ENCODE measurements around the gene MARK3.
"Not testable (repeated sequence)": the region's sequence is repeated elsewhere in the genome, so short reads cannot be mapped to it uniquely, and the experiment has no call there.

MARK3 gene

GRCh38 chr14:103495854-103496253 lies 110.6 kb downstream of the MARK3 start:
- no peak for DNase-seq

DNA sequence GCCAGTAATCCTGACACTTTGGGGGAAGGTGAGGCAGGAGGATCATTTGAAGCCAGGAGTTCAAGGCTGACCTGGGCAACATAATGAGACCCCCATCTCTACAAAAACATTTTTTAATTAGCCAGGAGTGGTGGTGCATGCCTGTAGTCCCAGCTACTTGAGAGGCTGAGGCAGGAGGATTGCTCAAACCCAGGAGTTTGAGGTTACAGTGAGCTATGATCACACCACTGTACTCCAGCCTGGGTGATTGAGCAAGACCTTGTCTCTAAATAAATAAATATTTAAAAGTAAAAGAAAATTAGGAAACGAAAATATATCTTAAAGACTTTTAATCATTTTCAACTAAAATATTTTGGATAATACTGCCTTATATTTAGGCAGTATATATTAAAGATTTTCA lies 111.6 kb downstream of the MARK3 start:
- no peak for DNase-seq

- DNase-seq = no peak
Observed at GRCh38 chr14:103499709-103500108, 114.5 kb downstream of the MARK3 start.

GRCh38 chr14:103500148-103500990 lies 115.2 kb downstream of the MARK3 start:
- DNase-seq = no peak

- no peak for DNase-seq
Observed at GRCh38 chr14:103501041-103501870, 116.0 kb downstream of the MARK3 start.

DNA sequence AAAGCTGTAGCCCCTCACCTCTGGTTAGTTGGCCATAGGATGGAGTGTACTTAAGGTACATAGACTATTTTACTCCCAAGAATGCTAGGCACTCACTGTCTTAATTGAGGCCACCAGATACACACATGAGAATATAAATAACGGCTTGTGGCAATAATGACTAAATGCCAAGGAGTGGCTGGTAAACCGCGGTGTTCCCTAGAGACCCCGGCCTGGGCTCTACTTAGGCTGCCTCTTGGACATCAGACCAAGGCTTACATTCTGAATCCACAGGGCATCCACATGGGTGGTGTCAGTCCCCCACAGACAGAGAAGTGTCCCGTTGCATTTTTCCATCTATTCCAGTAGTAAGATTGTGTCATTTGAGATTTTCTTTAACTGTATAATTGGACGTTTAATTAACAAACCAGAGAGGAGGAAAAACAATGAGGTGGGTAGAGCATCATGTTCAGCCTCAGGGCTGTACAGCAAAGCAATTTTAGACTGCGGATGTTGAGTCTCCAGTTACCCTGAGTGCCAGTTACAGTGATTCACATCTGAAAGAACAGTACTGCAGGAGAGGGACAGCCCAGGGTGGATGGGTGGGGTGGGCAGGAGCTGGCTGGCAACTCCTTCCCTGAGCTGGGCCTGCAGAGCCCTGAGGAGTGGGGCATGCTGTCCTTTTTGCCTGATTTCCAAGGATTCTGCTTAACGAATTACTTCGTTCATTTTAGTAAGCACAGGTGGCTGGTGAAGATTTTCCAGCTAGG lies 116.9 kb downstream of the MARK3 start:
- DNase-seq = no peak

DNA sequence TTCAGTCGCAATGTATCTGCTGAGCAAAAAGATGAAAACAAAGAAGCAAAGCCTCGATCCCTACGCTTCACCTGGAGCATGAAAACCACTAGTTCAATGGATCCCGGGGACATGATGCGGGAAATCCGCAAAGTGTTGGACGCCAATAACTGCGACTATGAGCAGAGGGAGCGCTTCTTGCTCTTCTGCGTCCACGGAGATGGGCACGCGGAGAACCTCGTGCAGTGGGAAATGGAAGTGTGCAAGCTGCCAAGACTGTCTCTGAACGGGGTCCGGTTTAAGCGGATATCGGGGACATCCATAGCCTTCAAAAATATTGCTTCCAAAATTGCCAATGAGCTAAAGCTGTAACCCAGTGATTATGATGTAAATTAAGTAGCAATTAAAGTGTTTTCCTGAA lies 117.7 kb downstream of the MARK3 start:
- no peak for DNase-seq

- no peak for DNase-seq
Observed at GRCh38 chr14:103503296-103503695, 118.1 kb downstream of the MARK3 start.

DNA sequence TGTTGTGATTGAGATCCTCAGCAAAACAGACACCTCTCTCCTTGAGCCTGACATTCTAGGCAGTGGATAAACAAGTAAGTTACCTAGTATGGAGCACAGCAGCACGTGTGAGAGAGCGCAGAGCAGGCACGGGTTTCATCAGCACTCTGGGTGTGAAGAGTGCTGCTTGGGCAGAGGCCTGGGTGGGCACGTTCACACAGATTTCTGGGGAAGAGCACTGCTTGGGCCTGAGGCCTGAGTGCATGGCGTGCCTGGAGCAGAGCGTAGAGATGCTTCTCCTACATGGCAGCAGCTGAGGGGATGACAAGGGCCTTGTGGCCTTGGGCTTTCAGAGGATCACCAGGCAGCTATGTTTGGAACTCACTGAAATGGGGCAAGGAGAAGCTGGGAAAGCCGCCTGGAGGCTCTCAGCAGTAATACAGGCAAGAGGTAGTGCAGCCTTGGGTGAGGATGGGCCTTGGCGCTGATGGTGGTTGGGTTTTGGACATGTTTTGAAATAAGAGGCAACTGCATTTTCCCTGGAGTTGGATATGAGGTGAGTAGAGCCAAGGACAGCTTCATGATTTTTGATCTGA lies 119.9 kb downstream of the MARK3 start:
- DNase-seq = no peak

DNA sequence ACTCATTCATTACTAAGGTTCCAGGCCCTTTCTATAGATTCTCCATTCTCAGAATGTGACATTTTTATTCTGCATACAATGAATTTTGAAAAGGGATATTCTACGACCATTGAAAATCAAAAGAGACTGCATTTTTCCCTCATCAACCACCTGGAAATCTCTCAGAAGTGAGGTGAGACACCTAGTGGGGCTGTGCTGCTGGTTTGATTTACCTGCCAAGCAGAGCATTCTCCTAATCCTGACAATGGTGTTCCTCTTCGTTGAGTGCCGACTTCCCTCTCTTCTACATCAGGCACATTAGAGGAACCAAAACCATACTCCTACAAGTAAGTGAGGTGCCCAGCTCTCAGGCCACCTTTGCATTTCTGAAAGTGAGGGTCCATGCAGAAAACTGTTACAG lies 122.5 kb downstream of the MARK3 start:
- DNase-seq = no peak

DNA sequence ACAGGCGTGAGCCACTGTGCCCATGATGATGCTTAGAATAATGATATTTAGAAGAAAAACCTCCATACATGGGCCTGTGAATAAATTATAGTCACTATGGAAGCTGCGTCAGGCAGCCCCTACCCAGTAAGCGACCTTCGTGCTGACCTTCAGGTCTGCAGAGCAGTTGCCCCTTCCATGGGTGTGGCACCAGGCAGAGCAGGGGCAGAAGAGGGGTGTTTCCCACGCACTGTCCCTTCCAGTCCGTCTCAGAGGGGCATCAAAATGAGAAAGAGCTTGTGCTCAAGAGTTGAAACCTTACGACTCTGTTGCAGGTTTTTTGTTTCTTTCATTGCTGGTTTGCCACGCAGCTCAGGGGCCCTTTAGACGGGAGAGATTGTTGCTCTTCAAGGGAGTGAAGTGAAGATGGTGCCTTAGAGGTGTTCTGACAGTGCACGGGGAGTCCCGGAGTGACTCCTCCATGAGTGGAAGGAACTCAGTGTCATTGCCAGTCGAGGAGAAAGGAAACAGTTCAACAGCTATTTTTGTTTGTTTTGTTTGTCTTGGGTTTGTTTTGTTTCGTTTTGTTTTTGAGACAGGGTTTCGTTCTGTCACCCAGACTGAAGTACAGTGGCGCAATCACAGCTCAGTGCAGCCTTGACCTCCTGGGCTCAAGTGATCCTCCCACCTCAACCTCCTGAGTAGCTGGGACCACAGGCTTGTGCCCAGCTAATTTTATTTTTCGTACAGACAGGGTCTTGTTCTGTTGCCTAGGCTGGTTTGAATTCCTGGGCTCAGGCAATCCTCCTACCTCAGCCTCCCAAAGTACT lies 123.5 kb downstream of the MARK3 start:
- no peak for DNase-seq

- no peak for DNase-seq
Observed at GRCh38 chr14:103509864-103510723, 124.9 kb downstream of the MARK3 start.

DNA sequence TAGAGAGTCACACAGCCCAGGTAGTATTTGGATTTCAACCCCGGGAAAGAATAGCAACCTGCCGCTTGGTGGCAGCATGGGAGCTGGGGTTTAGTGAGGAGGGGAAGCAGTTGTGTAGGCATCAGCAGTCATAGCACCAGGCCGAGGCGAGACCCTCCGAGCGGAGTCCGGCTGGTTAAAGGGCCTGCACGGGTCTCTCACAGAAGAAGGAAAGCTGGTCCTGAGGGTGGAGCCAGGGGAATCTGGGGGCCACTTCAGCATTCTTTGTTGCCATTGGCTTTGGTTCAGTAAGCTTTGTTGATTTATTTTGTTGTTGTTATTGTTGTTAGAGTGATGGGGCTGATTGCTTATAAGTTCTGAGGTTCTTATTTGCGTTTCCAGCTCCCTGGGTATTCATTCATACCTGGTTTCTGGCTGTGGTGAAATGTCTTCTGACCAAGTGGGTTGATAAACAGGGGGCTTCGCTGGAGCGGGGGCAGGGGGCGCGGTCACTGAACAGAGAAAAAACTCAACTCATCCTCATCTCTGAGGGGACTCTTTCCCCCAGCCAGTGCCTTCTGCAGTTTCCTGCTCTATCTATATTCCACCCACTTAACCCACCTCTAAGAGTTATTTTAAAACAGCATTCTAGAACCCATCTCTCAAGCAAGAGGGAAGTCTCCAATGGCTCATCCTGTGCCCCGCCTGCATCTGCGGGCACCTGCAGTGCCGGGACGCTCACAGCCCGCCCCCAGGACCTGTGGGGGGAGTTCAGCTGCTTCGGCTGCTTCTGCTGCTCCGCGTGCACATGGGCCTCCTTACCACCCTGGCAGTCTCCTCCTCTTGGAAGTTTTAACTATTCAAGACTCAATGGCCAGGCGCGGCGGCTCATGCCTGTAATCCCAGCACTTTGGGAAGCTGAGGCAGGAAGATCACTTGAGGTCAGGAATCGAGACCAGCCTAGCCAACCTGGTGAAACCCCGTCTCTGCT lies 125.8 kb downstream of the MARK3 start:
- no peak for DNase-seq

- DNase-seq = not testable (repeated sequence)
Observed at GRCh38 chr14:103512180-103512579, 127.0 kb downstream of the MARK3 start.

GRCh38 chr14:103512701-103513611 lies 127.7 kb downstream of the MARK3 start:
- DNase-seq = no peak

GRCh38 chr14:103514596-103515421 lies 129.6 kb downstream of the MARK3 start:
- DNase-seq = no peak

GRCh38 chr14:103516426-103517173 lies 131.4 kb downstream of the MARK3 start:
- no peak for DNase-seq
